ENCODE measurements around the gene ASB14. TPM values are rescaled to one million over a fixed set of nuclear protein-coding genes. Genes with fewer than 3 reads are reported as not detected.
A peak's percentile ranks its signal among the peaks of the same experiment; 100 is the strongest.

Gene ASB14
- total RNA-seq, 1 experiment from 2014 or later, result not detected

- intact Hi-C loops (cut with micrococcal nuclease), result no loop called here
These were observed 31.4 kb downstream of the ASB14 start for GRCh38 chr3:57261119-57261518.

GRCh38 chr3:57257678-57258077, 34.8 kb downstream of the ASB14 start:
- H3K4me1 Mint-ChIP-seq (ENCODE audit: insufficient read depth, unreplicated experiment), result no peaks in the 10 kb centered on the region
- H3K27ac Mint-ChIP-seq (ENCODE audit: low read depth, unreplicated experiment), result peak overlapping the region; percentile 36
- peaks cover 70% of the 10 kb centered on the region for H3K36me3 Mint-ChIP-seq (ENCODE audit: insufficient read depth, unreplicated experiment)
- intact Hi-C loops (cut with micrococcal nuclease), result no loop called here
- DNase-seq (ENCODE audit: unreplicated experiment), result no peak
- no TSS peak for BruUV-seq (replicated peaks)
- no peaks in the 10 kb centered on the region for H3K9me3 Mint-ChIP-seq (ENCODE audit: unreplicated experiment)
- POLR2A ChIA-PET, result interaction anchor here (1.1 kb wide), 1 partner anchor 168 kb away, joined by 3 read pairs; no protein-coding TSS in a partner anchor
- no peak overlapping the region for H3K4me3 Mint-ChIP-seq (ENCODE audit: unreplicated experiment)
- CTCF ChIA-PET, result interaction anchor here (0.6 kb wide), 1 partner anchor 324 kb away, joined by 5 read pairs; no protein-coding TSS in a partner anchor
- TF ChIP-seq CTCF (IDR thresholded peaks at IDR 0.05; ENCODE audit: unreplicated experiment), result no peak
- no peaks in the 10 kb centered on the region for H3K27me3 Mint-ChIP-seq (ENCODE audit: insufficient read depth, unreplicated experiment)

More at GRCh38 chr3:57261119-57261518, 31.4 kb downstream of the ASB14 start:
- DNase-seq (ENCODE audit: unreplicated experiment), result no peak
- ChIA-PET CTCF (no interaction called here), POLR2A (no interaction called here)
- no peaks in the 10 kb centered on the region for H3K27me3 Mint-ChIP-seq (ENCODE audit: insufficient read depth, unreplicated experiment)
- H3K4me1 Mint-ChIP-seq (ENCODE audit: insufficient read depth, unreplicated experiment), result no peaks in the 10 kb centered on the region
- TF ChIP-seq CTCF (IDR thresholded peaks at IDR 0.05; ENCODE audit: unreplicated experiment), result no peak
- H3K27ac Mint-ChIP-seq (ENCODE audit: low read depth, unreplicated experiment), result no peak overlapping the region
- peaks cover 9% of the 10 kb centered on the region for H3K9me3 Mint-ChIP-seq (ENCODE audit: unreplicated experiment)
- no peak overlapping the region for H3K4me3 Mint-ChIP-seq (ENCODE audit: unreplicated experiment)
- BruUV-seq (replicated peaks), result no TSS peak
- H3K36me3 Mint-ChIP-seq (ENCODE audit: insufficient read depth, unreplicated experiment), result peaks cover 82% of the 10 kb centered on the region

- H3K27me3 Mint-ChIP-seq (ENCODE audit: insufficient read depth, unreplicated experiment), result no peaks in the 10 kb centered on the region
- peaks cover 69% of the 10 kb centered on the region for H3K36me3 Mint-ChIP-seq (ENCODE audit: insufficient read depth, unreplicated experiment)
- peak overlapping the region; percentile 36 for H3K27ac Mint-ChIP-seq (ENCODE audit: low read depth, unreplicated experiment)
- ChIA-PET POLR2A (interaction anchor here (1.3 kb wide), 1 partner anchor 29 kb away, joined by 4 read pairs; no protein-coding TSS in a partner anchor), CTCF (no interaction called here)
- H3K4me3 Mint-ChIP-seq (ENCODE audit: unreplicated experiment), result no peak overlapping the region
- intact Hi-C loops (cut with micrococcal nuclease), result no loop called here
- H3K4me1 Mint-ChIP-seq (ENCODE audit: insufficient read depth, unreplicated experiment), result no peaks in the 10 kb centered on the region
- BruUV-seq (replicated peaks), result no TSS peak
- TF ChIP-seq CTCF (IDR thresholded peaks at IDR 0.05; ENCODE audit: unreplicated experiment), result no peak
- no peaks in the 10 kb centered on the region for H3K9me3 Mint-ChIP-seq (ENCODE audit: unreplicated experiment)
- DNase-seq (ENCODE audit: unreplicated experiment), result no peak
These were observed 35.6 kb downstream of the ASB14 start for GRCh38 chr3:57256844-57257243.

GRCh38 chr3:57252404-57252803, 40.1 kb downstream of the ASB14 start:
- H3K27me3 Mint-ChIP-seq (ENCODE audit: insufficient read depth, unreplicated experiment), result no peaks in the 10 kb centered on the region
- CTCF ChIA-PET, result interaction anchor here (0.6 kb wide), 1 partner anchor 776 kb away, joined by 3 read pairs; no protein-coding TSS in a partner anchor
- POLR2A ChIA-PET, result interaction anchor here (0.6 kb wide), 1 partner anchor 627 kb away, joined by 3 read pairs; no protein-coding TSS in a partner anchor
- no peak overlapping the region for H3K27ac Mint-ChIP-seq (ENCODE audit: low read depth, unreplicated experiment)
- H3K4me3 Mint-ChIP-seq (ENCODE audit: unreplicated experiment), result no peak overlapping the region
- no peak for TF ChIP-seq CTCF (IDR thresholded peaks at IDR 0.05; ENCODE audit: unreplicated experiment)
- no peaks in the 10 kb centered on the region for H3K9me3 Mint-ChIP-seq (ENCODE audit: unreplicated experiment)
- no peak for DNase-seq (ENCODE audit: unreplicated experiment)
- BruUV-seq (replicated peaks), result no TSS peak
- intact Hi-C loops (cut with micrococcal nuclease), result no loop called here
- H3K36me3 Mint-ChIP-seq (ENCODE audit: insufficient read depth, unreplicated experiment), result peaks cover 79% of the 10 kb centered on the region
- no peaks in the 10 kb centered on the region for H3K4me1 Mint-ChIP-seq (ENCODE audit: insufficient read depth, unreplicated experiment)
